GM19351 (cell line): ENCODE results near the gene DYRK1A.

ENCODE experiments used
- ATAC-seq: cut with Tn5 transposase; IDR thresholded peaks from one replicate; pipeline ENCODE4 v1.9.1; 2021; ENCODE audit warnings: mild to moderate bottlenecking, moderate library complexity; ENCODE audit not compliant: unreplicated experiment

Gene DYRK1A

DNA sequence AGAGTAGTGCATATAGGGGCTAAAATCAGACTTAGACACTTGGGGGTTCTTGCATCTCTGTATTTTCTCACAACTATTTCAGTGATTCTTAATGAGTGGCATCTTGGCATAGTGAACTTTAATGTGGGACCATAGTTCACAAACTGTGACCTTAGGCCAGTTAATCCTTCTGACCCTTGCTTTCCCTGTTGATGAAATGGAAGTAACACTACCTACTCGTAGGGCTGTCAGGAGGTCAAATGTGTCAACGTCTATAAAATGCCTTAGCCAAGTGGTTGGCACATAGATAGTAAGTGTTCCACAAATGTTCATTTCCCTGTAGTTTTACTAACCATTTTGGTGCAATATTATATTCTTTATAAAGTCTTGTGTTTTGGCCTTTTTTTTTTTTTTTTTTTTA lies 49.4 kb downstream of the DYRK1A start:
- no peak for ATAC-seq

DNA sequence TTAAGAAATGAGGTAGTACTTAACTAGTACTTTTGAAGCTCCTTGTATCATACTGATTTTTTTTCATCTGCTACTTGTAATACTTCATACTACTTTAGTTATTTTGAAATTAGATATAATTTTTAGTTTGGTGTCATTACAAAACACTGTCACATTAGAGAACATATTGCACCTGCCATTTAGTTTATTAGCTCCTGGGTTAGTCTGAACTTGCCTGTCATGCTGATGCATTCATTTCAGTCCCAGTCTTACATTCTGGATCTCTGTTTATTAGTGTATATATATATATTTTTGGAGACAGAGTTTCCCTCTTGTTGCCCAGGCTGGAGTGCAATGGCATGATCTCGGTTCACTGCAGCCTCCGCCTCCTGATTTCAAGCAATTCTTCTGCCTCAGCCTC lies 50.3 kb downstream of the DYRK1A start:
- no peak for ATAC-seq

DNA sequence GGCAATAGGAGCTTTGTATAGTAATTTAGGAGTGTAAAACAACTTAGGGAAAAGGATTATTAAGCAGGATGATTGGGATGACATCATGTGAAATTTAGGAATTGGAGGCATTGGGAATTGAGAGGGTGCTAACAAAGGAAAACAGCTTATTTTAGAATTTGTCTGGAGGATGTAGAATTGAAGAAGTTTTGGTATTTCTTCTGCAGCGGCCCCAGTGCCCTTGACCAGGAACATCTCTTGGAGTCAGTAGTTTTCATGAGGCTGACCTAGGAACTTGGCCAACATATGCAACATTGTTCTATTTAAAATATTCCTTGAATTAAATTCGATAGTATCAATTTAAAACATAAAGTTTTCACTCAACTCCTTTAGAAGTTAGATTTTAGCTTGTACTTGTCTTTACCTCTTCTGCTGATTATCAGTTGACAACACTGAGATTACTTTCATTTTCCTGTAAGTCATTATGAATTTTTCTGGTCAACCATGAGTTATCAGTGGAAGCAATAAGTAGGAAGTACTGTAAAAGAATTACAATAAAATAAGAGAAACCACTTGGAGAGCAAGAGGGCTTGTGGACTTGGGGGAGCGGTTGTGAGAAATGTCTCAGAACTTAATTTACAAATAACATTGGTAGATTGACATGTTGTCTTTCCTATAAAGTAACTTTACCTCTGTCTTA lies 52.8 kb downstream of the DYRK1A start:
- ATAC-seq: no peak

DNA sequence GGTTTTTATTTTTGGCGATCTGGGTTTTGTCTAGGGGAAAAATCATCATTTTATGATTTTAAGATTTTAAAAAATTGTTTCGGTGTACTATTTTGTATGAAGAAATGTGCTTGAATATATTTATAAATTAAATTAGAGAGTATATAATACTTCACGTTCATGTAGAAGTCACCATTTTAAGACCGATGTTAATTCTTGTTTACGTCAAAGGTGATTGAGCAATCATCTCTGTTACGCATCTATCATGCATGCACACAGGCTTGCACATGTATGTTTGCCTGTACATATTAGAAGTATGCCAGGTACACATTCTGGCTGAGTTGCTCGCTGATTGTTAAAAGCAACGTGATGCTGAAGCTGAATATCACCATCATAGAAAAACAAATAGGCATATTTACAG lies 54.7 kb downstream of the DYRK1A start:
- no peak for ATAC-seq

DNA sequence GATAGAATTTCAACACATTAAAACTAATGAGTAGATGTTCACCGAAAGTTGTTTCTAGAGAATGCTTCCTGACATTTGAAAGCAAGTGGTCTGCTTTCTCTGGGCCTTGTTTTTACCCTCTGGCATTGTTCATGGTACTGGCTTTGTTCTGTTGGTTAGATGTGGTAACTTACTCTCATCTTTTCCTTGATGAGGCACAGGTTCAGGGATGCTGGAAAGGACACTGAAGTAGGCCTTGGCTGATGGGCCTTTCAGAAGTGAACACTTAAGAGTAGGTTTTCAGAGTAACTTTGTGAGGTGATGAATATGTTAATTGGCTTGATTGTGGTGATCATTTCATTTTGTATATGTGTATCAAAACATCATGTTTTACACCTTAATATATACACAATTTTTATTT lies 55.8 kb downstream of the DYRK1A start:
- no peak for ATAC-seq

DNA sequence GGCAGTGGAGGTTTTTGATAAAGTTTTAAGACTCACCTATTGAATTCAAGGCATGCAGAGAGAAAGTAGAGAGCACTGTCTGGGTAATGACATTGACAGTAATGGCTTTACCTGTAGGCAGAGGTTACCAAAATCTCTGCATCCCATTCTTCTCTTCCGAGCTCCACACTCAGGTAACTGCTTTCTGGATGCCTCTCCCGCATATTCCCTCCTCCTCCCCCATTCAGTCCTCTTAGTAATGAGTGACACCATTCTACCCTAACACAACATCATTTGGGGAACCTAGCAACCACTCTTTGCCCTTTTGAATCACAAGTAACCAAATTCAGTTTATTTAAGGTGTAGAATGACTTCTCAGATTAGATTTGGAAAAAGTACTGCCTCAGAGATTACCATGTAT lies 56.5 kb downstream of the DYRK1A start:
- ATAC-seq: no peak

DNA sequence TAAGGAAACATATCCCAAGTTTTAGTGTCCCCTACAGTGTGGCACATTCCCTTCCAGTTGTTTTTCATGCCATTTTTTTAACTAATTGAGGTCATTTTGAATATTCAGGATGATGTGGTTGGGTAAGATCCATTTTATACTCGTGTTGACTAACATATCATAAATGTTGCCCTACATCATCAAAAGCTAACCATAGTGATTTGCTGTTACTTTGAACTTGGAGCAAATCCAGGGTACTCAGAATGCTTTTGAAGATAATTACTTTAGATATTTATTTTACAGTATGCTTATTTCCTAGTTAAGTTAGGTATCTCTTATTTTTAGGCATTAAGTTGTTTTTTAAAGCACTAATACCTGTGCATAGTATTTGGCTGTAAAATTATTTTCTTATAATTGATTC lies 57.8 kb downstream of the DYRK1A start:
- ATAC-seq: no peak

DNA sequence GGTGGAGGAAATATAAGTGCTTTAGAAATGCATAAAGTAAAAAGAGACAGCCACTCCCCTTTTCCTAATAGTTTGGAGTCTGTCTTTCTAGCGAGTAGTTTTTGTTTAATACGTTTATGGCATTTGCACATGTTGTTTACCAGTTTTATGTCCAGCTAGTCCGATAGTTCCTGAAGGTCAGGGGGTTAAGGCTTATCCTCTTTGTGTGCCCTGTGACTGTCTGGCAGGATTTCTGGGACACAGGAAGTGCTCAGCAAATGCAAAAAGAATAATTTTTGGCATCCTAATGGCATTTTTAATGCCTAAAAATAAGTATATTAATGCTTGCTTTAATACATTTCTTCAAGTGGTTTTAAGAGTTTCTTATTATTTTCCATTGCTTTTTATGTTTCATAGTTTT lies 58.4 kb downstream of the DYRK1A start:
- ATAC-seq: no peak

DNA sequence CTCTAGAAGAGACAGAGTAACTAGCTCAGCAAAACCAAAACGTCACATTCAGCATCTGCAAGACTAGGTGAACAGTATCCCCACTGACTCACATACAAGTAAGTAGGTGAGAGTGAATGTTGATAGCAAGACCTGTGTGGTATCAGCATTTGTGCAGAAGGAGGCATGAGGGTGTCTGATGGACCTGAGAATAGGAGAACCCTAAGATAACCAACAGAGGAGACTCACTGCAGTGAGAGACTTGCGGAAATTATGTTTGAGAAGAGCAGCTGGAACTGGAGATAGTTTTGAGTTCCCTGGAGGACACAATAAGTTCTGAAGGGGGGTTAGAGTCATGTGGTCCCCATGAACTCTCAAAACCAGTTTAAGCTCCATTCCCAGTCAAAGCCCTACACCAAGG lies 59.1 kb downstream of the DYRK1A start:
- ATAC-seq: no peak

DNA sequence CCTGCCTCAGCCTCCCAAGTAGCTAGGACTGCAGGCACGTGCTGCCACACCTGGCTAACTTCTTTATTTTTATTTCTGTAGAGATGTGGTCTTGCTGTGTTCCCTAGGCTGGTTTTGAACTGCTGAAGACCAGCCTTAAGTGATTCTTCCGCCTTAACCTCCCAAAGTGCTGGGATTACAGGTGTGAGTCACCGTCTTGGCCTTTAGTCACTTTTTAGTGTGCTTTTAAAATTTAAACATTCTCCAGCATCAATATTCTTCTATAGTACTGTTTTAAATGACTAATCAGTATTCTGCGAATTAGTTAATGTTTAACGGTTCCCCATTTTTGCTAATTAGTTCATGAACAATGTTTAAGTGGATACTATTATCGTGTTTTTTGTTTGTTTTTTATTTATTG lies 60.6 kb downstream of the DYRK1A start:
- no peak for ATAC-seq

DNA sequence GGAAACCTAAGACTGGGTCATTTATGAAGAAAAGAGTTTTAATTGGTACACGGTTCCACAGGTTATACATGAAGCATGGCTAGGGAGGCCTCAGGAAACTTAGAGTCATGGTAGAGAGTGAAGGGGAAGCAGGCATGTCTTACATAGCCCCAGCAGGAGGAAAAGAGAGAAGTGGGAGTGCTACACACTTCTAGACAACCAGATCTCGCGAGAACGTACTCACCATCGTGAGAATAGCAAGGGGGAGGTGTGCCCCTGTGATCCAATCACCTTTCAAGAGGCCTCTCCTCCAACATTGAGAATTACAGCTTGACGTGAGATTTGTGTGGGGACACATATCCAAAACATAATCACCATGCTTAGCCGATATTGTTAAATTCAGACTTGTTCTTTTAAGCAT lies 62.8 kb downstream of the DYRK1A start:
- no peak for ATAC-seq

DNA sequence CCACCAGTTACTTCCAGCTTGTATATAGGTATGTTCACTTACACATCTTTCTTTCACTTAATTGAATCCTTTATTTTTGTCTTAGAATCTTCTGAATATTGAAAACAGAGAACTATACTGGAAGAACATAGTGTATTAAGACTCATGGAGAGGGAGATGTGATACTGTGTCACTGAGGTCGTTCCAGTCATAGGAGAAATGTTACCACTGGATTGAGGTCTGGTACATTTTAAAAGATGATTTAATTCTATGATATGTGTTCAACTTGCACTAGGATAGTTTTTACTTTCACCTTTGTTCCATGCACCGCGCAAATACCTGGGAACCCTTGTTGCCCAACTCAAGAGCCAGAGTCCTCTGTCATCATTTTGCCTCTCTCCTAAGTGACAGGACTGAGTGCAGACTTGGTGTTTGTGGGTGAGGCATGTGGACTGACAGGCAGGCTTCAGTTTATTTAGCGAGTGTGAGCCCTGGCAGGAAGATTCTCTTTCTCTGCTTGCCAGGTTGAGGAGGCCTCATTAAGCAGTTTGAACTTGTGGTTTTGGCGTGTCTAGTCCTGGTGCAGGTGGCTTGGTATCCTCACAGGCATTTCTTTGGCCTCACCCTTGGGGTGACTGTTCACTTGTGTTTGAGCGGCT lies 63.7 kb downstream of the DYRK1A start:
- ATAC-seq: no peak

DNA sequence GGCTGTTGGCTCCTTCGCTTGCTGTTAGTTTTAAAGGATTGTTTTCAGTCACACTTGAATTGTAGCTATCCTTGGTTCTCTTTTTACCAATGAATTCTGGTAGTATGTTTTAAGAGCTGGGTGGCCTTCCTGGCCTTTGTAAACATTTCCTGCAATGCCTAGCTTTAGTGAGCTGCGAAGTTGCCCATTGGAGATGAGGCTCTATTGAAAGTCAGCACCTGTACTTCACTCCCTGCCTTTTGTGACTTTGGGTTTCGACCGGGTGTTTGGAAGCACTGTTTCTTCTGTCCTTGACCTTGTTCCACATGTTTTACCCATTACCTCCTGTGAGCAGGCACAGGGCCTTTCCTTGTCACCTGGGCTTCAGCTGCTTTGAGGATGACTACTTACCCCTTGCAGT lies 64.7 kb downstream of the DYRK1A start:
- no peak for ATAC-seq

DNA sequence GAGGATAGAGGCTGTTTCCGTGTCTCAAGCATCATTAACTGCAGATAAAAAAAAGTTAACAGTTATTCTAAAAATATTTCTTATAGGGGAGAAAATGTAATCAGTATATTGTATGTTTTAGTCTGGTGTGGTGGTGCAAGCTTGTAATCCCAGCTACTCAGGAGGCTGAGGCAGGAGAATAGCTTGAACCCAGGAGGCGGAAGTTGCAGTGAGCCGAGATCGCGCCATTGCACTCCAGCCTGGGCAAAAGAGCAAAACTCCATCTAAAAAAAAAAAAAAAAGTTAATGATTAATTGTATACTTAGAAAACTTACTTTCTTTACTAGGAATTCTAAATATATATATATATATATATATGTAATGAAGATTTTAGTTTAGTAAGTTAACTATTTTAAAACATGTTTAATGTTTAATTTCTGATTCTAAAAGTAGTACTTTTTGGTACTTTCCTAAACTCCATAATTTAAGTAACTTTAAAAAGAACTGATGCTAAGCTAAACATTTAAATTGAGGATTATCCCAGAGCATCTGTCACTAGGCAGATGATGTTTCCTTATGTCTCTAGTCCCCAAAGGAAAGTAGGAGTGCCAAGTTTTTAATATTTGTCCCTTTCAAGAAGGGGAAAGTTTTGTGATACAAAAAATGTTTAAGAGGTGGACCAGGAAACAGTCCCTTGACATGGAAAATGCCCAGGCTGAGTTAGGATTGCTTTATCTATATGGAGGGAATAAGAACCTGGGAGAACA lies 66.3 kb downstream of the DYRK1A start:
- no peak for ATAC-seq

DNA sequence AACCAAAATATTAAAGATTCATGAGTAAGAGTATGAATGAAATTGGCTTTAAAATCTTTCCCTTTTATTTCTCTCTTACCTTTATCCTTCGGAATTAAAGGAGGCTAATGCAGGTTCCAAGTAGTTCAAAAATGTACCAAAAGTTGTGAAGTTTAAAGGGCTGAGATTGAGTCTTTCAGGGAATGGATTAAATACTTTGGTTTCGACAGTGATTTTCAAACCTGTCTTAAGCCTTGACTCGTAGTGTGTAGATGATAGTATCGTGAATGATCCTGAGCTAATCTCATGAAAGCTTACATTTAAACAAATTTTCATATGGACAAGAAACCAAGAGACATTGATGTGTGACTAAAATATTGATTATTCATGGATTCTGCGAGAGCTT lies 66.9 kb downstream of the DYRK1A start:
- ATAC-seq: no peak

DNA sequence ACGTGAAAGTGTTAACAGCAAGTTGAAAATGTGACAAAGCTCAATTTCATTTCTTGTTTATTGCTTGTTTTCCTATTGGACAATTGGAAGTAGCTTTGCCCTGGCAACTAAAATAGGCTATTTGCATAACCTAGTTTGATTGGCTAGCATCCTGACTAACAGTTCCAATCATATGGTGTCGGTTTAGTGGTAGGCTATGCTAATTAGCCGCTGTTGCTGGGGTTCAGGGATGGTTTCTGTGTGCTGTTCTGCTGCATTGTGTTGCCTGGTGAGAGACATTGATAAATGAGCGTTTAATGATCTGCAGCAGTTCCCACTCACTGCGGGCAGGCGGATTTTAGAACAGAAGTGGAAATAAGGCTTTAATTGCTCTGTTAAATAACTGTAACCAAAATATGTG lies 68.5 kb downstream of the DYRK1A start:
- ATAC-seq: no peak

DNA sequence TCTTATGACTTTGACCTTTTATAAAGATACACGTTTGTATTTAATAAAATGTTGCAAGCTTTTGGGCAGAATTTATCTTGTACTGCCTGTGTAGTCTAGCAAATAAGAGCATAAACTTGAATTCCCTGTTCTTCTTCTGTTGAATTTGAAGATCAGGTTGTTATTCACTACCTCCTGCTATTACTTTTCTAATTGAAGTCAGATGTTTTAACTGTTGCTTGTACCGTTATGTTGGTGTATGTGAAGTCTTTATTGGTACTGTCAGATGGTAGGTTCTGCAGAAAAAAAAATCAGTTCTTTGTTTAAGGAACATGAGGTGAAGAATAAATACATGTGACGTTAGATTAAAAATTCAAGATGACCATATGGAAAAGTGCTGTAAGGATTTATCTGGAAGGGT lies 69.1 kb downstream of the DYRK1A start:
- no peak for ATAC-seq

DNA sequence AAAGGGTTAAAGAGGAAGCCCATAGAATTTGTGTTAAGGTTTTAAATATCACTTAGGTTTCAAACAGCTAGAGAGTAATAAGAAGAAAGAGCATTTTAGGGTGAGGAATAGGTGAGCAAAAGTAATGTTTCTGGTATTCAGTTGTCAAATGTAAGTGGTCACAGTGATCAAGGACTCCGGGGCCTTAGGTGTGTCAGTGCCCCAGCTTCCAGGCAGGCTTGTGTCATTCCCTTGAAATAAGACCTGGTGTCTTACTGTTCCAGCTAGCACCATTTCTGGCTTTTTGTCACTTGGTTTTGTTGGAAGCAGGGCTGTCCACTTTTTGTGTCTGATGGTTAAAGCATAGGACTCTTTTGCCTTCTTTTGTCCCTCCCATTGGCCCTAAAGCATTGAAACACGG lies 69.6 kb downstream of the DYRK1A start:
- no peak for ATAC-seq

DNA sequence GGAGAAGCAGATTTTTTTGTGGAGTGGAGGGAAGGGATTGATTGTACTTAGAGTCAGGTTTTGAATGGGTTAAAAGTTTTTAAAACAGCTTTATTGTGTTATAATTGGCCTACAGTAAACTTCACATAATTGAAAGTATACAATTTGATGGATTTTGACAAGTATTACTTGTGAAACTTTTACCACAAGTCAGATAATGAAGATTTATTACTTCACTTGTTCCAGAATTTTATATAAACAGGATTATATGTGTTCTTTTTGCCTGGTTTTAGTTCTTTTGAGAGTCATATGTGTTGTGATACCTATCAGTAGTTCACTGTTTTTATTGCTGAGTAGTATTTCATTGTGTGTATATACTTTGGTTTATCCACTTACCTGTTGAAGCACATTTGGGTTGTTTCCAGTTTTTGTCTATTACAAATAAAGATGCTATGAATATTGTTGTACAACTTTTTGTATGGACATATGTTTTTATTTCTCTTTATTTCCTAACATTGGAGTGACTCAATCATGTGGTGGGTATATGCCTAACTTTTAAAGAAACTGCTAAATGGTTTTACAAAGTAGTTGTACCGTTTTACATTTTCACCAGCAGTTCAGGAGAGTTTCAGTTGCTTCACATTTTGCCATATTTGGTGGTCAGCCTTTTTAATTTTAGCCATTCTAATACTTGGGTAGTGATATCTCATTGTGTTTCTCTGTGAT lies 71.0 kb downstream of the DYRK1A start:
- no peak for ATAC-seq

DNA sequence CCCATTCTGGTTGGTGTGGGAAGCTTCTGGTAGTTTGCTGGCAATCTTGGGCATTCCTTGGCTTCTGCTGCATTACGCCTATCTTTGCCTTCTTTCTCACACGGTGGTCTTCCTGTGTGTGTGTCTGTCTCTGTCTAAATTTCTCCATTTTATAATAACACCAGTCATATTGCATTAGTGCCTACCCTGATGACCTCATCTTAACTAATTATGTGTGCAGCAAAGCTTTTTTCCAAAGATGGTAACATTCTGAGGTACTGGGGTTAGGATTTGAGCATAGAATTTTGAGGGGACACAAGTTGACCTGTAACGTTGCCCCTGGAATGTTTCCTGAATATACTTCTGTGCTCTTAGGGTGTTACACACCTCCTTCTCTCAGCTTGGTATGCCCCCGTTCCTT lies 77.1 kb downstream of the DYRK1A start:
- no peak for ATAC-seq

DNA sequence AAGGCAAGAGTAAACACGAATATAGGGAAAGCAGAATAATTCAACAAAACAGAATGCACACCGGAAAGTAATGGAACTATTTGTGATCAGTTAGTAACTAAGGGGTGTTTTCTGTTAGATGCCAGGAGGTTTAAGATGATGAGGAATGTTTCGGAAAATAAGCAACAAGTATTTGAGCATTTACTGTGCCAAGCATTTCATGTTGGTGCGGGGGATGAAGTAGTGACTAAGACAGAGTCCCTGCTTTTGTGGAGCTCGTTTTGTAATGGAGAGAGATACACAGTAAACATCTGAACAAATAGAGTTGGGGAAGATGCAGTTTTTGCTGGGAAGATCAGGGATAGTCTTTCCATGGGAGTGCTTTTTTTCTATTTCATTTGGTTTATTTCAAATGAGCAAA lies 78.7 kb downstream of the DYRK1A start:
- ATAC-seq: no peak

DNA sequence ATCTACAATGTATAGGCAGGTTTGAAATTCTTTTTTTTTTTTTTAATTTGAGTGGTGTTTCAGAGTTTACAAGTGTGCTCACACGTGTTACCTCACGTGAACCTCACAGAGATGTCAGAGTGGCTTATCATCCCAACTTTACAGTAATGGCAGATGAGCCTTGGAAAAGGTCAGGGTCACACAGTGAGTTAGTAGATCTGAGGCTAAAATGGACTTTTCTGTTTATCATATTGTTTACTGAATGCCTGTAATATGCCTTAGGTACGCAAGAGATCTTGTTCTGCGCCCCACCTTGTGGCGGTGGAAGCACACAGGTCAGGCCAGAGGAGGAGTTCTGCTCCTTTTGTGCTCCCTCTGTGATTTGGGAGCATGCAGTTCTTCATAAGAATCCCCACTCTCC lies 80.0 kb downstream of the DYRK1A start:
- ATAC-seq: no peak
